RWPE2 (cell line): ENCODE data around the gene GRIA4.

Experiments used
- ATAC-seq: fragments of 200-7000 bp; cut with Tn5 transposase; 3 replicates; pipeline ENCODE4 v1.9.1; 2021; ENCODE audit warnings: low read depth
- DNase-seq: peaks from one replicate; pipeline ENCODE4 v3.0.0-alpha.2; 2020; ENCODE audit warnings: low spot score
- H3K27ac ChIP-seq: fragments of 450-650 bp; 2 replicates; pipeline ENCODE4 v1.5.1; 2017; ENCODE audit warnings: mild to moderate bottlenecking; ENCODE audit not compliant: poor library complexity, severe bottlenecking
- H3K27me3 ChIP-seq: fragments of 250-450 bp; sonication (Bioruptor Pico); 2 replicates; pipeline ENCODE4 v1.5.1; 2021; ENCODE audit warnings: mild to moderate bottlenecking, moderate library complexity; ENCODE audit not compliant: insufficient read depth, poor library complexity, severe bottlenecking
- H3K36me3 ChIP-seq: fragments of 250-450 bp; sonication (Bioruptor Pico); 2 replicates; pipeline ENCODE4 v1.5.1; 2020; ENCODE audit warnings: low read depth, mild to moderate bottlenecking, moderate library complexity
- H3K4me1 ChIP-seq: fragments of 250-450 bp; sonication (Bioruptor Pico); 2 replicates; pipeline ENCODE4 v1.5.1; 2021; ENCODE audit warnings: mild to moderate bottlenecking, moderate library complexity; ENCODE audit not compliant: insufficient read depth, poor library complexity, severe bottlenecking
- H3K4me3 ChIP-seq: fragments of 250-450 bp; sonication (Bioruptor Pico); 2 replicates; pipeline ENCODE4 v1.5.1; 2021; ENCODE audit warnings: mild to moderate bottlenecking, moderate library complexity; ENCODE audit not compliant: severe bottlenecking
- H3K9me3 ChIP-seq: fragments of 250-450 bp; sonication (Bioruptor Pico); 2 replicates; pipeline ENCODE4 v1.5.1; 2021; ENCODE audit warnings: mild to moderate bottlenecking, moderate library complexity; ENCODE audit not compliant: severe bottlenecking
- TF ChIP-seq, protein P1 (sequence below): fragments of 450-650 bp; IDR thresholded peaks from one replicate; pipeline ENCODE4 v1.5.1; 2017; ENCODE audit warnings: mild to moderate bottlenecking, moderate library complexity; ENCODE audit not compliant: poor library complexity, severe bottlenecking

Gene GRIA4

DNA sequence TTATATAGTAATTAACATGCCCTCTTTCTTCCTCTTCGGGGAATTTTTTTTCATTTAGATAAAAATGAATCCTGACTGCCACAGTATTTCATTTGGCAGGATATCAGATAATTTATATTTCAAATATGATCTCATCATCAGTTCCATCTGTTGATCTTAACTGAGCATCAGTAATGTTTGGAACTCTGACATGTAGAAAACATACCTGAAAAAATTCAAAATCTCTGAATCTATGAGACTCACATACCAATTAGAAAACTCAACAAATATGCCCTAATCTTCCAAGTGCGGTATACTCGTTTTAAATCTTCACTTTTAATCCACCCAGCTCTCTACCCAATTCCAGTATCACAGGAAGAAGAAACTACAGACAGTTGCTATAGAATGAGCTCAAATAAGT is 250.2 kb downstream of the GRIA4 start:
- H3K27ac ChIP-seq, result no peak overlapping the region
- H3K4me3 ChIP-seq, result no peak overlapping the region
- no peaks in the 10 kb centered on the region for H3K4me1 ChIP-seq
- H3K9me3 ChIP-seq, result no peaks in the 10 kb centered on the region
- no peaks in the 10 kb centered on the region for H3K36me3 ChIP-seq
- DNase-seq (no peak), ATAC-seq (no peak)
- H3K27me3 ChIP-seq, result no peaks in the 10 kb centered on the region
- TF ChIP-seq, protein P1, sequence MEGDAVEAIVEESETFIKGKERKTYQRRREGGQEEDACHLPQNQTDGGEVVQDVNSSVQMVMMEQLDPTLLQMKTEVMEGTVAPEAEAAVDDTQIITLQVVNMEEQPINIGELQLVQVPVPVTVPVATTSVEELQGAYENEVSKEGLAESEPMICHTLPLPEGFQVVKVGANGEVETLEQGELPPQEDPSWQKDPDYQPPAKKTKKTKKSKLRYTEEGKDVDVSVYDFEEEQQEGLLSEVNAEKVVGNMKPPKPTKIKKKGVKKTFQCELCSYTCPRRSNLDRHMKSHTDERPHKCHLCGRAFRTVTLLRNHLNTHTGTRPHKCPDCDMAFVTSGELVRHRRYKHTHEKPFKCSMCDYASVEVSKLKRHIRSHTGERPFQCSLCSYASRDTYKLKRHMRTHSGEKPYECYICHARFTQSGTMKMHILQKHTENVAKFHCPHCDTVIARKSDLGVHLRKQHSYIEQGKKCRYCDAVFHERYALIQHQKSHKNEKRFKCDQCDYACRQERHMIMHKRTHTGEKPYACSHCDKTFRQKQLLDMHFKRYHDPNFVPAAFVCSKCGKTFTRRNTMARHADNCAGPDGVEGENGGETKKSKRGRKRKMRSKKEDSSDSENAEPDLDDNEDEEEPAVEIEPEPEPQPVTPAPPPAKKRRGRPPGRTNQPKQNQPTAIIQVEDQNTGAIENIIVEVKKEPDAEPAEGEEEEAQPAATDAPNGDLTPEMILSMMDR, result no peak

DNA sequence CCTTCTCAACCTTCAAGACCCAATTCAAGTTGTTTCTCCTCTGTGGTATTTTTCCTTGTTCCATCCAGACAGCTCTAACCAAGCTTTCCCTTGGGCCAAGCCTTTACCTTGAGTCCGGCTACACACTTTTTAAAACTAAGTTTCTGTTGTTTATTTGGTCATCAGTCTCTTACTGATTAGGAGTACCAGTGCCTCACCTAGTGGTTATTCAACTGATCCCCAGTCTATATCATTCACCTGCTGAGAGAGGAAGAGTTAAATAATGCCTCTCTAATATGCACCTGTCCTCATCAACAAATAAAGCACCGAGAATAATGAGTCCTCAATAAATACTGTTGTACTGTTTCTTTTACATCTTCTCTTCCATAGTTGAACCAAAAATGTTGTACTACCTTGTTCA is 251.4 kb downstream of the GRIA4 start:
- TF ChIP-seq, protein P1, result peak; percentile 32
- H3K9me3 ChIP-seq, result no peaks in the 10 kb centered on the region
- H3K4me1 ChIP-seq, result no peaks in the 10 kb centered on the region
- no peak for ATAC-seq
- DNase-seq, result no peak
- peaks cover 6% of the 10 kb centered on the region for H3K27me3 ChIP-seq
- H3K4me3 ChIP-seq, result no peak overlapping the region
- no peak overlapping the region for H3K27ac ChIP-seq
- H3K36me3 ChIP-seq, result no peaks in the 10 kb centered on the region

DNA sequence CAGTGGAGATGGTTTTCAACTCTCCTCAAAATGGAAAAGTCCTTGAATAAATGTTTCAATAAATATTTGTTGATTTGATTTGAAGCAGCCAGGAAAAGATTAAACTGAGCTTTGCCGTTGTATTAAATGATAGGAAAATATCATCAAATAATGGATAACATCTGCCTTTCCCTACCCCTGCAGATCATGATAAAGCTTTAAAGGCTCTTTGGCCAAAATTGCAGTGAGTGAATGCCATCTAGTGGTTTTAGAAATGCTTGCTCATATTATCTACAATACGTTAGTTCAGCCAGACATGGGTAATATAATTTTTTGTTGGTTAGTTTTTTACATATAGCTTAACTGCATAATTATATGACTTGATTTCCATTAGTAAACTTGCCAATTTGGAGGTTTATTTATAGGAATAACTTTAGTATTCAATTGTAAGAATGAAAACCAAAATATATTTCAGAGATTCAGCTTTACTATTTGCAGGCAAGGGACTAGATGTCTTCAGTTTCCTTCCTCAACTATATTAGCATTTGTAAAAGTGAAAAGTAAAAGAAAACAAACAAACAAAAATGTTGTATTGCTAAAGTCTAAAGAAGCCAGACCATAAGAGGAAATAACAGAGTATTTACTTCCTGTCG is 253.0 kb downstream of the GRIA4 start:
- DNase-seq (no peak), ATAC-seq (peak; percentile 61; the same call in 1 of the 3 replicates)
- H3K27me3 ChIP-seq, result peaks cover 6% of the 10 kb centered on the region
- no peaks in the 10 kb centered on the region for H3K9me3 ChIP-seq
- H3K4me1 ChIP-seq, result no peaks in the 10 kb centered on the region
- no peak overlapping the region for H3K27ac ChIP-seq
- no peaks in the 10 kb centered on the region for H3K36me3 ChIP-seq
- no peak overlapping the region for H3K4me3 ChIP-seq
- TF ChIP-seq, protein P1, result peak; percentile 84

DNA sequence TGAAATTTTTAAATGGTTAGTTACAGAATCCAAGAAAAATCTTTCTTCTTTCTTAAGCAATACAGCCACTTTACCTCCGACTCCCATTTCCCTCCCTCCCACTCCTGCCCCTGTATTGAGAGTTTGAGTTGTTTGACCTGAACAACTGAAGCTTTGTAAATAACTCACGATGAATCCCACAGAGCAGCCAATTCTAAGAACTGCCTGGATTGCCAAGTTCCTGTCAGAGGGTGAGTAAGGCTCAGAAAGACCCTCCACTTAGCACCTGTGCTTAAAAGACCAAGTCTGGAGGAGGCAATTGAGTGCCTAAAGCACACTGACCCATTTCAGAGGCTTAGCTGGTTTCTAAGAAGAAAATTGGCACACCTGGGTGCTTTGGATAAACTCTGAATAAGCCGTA is 253.7 kb downstream of the GRIA4 start:
- ATAC-seq (no peak), DNase-seq (no peak)
- Histone ChIP-seq H3K27ac (no peak overlapping the region), H3K9me3 (no peaks in the 10 kb centered on the region), H3K4me1 (no peaks in the 10 kb centered on the region), H3K4me3 (no peak overlapping the region), H3K27me3 (peaks cover 6% of the 10 kb centered on the region), H3K36me3 (no peaks in the 10 kb centered on the region)
- TF ChIP-seq, protein P1, result no peak

DNA sequence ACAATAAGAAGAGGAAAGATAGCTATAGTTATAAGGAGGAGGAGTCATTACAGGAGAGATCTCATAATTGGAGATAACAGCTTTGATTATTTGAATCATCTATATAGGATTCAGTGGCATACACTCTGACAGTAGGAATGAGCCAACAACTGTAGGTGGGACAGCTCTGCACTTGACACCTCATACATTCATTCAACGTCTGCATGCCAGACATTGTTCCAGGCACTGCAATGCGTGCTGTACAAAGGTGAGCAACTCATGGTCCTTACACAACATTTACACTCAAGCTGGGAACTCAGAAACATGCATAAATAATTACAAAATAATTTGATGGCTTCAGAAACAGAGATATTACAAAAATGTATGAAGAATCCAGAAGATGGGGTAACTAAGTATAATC is 257.9 kb downstream of the GRIA4 start:
- TF ChIP-seq, protein P1, result no peak
- peaks cover 6% of the 10 kb centered on the region for H3K27me3 ChIP-seq
- H3K36me3 ChIP-seq, result no peaks in the 10 kb centered on the region
- ATAC-seq (0 out of 3 replicates have a peak, but pooled peaks have one; percentile 53), DNase-seq (no peak)
- H3K4me1 ChIP-seq, result no peaks in the 10 kb centered on the region
- H3K4me3 ChIP-seq, result no peak overlapping the region
- no peak overlapping the region for H3K27ac ChIP-seq
- H3K9me3 ChIP-seq, result no peaks in the 10 kb centered on the region
